CD14-positive monocyte (primary cell): ENCODE measurements around the gene GRIN1. TPM values are rescaled to one million over a fixed set of nuclear protein-coding genes. Genes with fewer than 3 reads are reported as not detected.
A peak's percentile ranks its signal among the peaks of the same experiment; 100 is the strongest.

Experiments
- DNase-seq, 3 donors: peaks; one replicate each; pipeline ENCODE4 v3.0.0-alpha.2; 2011 to 2022
- H2AFZ ChIP-seq: 2 replicates; pipeline ENCODE4 v1.6.0; 2012; ENCODE audit warnings: mild to moderate bottlenecking, low read depth, low read length, inconsistent platforms; ENCODE audit not compliant: insufficient read depth, poor library complexity, severe bottlenecking
- H3K27ac ChIP-seq, 2 donors: 1 replicate in 1 of 2; 2 replicates in 1 of 2; pipeline ENCODE4 v1.5.1; 2012 to 2013; ENCODE audit warnings: low read length in 2 of 2, control low read depth in 1 of 2, inconsistent platforms in 1 of 2, low read depth in 1 of 2, mild to moderate bottlenecking in 1 of 2
- H3K27me3 ChIP-seq, 2 donors: one replicate each; pipeline versions ENCODE4 v1.6.0 to v1.6.1; 2011 to 2013; ENCODE audit warnings: low read length in 2 of 2; ENCODE audit not compliant: control insufficient read depth in 2 of 2, insufficient read depth in 2 of 2
- H3K36me3 ChIP-seq, 2 donors: replicated peaks in 1 of 2; 1 replicate in 1 of 2; 2 replicates in 1 of 2; pipeline versions ENCODE4 v1.5.1 to v1.6.1; 2012 to 2013; ENCODE audit warnings: low read length in 2 of 2, control low read depth in 1 of 2, inconsistent platforms in 1 of 2, mild to moderate bottlenecking in 1 of 2; ENCODE audit not compliant: insufficient read depth in 2 of 2, control insufficient read depth in 1 of 2
- H3K4me1 ChIP-seq, 2 donors: 1 replicate in 1 of 2; 2 replicates in 1 of 2; pipeline versions ENCODE4 v1.5.1 to v1.6.1; 2012 to 2013; ENCODE audit warnings: low read length in 2 of 2, control low read depth in 1 of 2, inconsistent platforms in 1 of 2, mild to moderate bottlenecking in 1 of 2, moderate library complexity in 1 of 2; ENCODE audit not compliant: insufficient read depth in 2 of 2, control insufficient read depth in 1 of 2
- H3K4me2 ChIP-seq: replicated peaks from 2 replicates; pipeline ENCODE3; 2012; ENCODE audit warnings: low read length, moderate library complexity, mild to moderate bottlenecking; ENCODE audit not compliant: poor library complexity, severe bottlenecking; ENCODE audit errors: extremely low read depth
- H3K4me3 ChIP-seq, 3 experiments: fragments of 200-600 bp in 1 of 3; sonication (generic) in 1 of 3; replicated peaks in 1 of 3; 1 replicate in 2 of 3; 2 replicates in 1 of 3; pipeline ENCODE4 v1.5.1; 2011 to 2013; ENCODE audit warnings: low read length in 3 of 3, mild to moderate bottlenecking in 3 of 3, control low read depth in 2 of 3, low read depth in 2 of 3, inconsistent platforms in 1 of 3, moderate library complexity in 1 of 3
- H3K79me2 ChIP-seq: 2 replicates; pipeline ENCODE4 v1.6.0; 2012; ENCODE audit warnings: mild to moderate bottlenecking, control low read depth, inconsistent platforms, low read length, moderate library complexity; ENCODE audit not compliant: insufficient read depth
- H3K9ac ChIP-seq: 2 replicates; pipeline ENCODE4 v1.6.0; 2017; ENCODE audit warnings: low read length, mild to moderate bottlenecking; ENCODE audit not compliant: insufficient read depth, poor library complexity, severe bottlenecking
- H3K9me3 ChIP-seq, 2 donors: replicated peaks in 1 of 2; 1 replicate in 1 of 2; 2 replicates in 1 of 2; pipeline versions ENCODE4 v1.5.1 to v1.6.1; 2012 to 2013; ENCODE audit warnings: low read length in 2 of 2, control low read depth in 1 of 2; ENCODE audit not compliant: control insufficient read depth in 1 of 2, insufficient read depth in 1 of 2
- H4K20me1 ChIP-seq: 2 replicates; pipeline ENCODE4 v1.6.0; 2012; ENCODE audit warnings: mild to moderate bottlenecking, low read length, control low read depth, moderate library complexity; ENCODE audit not compliant: insufficient read depth
- H3K27ac Mint-ChIP-seq, 7 donors: one replicate each; pipeline ENCODE4 v1.8.0; 2020; ENCODE audit warnings: mild to moderate bottlenecking in 7 of 7, mixed read lengths in 7 of 7, moderate library complexity in 6 of 7, inconsistent platforms in 2 of 7
- H3K27me3 Mint-ChIP-seq, 3 donors: one replicate each; pipeline ENCODE4 v1.8.0; 2021 to 2022; ENCODE audit warnings: low read depth in 3 of 3, mild to moderate bottlenecking in 3 of 3, mixed read lengths in 3 of 3, moderate library complexity in 3 of 3, inconsistent platforms in 1 of 3
- H3K36me3 Mint-ChIP-seq, 2 donors: one replicate each; pipeline ENCODE4 v1.8.0; 2020; ENCODE audit warnings: mixed read lengths in 2 of 2, inconsistent platforms in 1 of 2, mild to moderate bottlenecking in 1 of 2
- H3K4me1 Mint-ChIP-seq: one replicate; pipeline ENCODE4 v1.8.0; 2020; ENCODE audit warnings: mild to moderate bottlenecking, mixed read lengths
- H3K4me3 Mint-ChIP-seq, 2 donors: one replicate each; pipeline ENCODE4 v1.8.0; 2020; ENCODE audit warnings: mild to moderate bottlenecking in 2 of 2, mixed read lengths in 2 of 2, moderate library complexity in 1 of 2
- H3K9me3 Mint-ChIP-seq, 7 donors: one replicate each; pipeline ENCODE4 v1.8.0; 2020 to 2022; ENCODE audit warnings: mixed read lengths in 7 of 7, mild to moderate bottlenecking in 6 of 7, moderate library complexity in 6 of 7, inconsistent platforms in 2 of 7
- WGBS: methylation state at CpG from one replicate; pipeline ENCODE4 v1.1.5; 2013; ENCODE audit warnings: missing lambda C conversion rate; ENCODE audit not compliant: insufficient coverage; 5-methylcytosine and 5-hydroxymethylcytosine counted together
- intact Hi-C, 2 donors: fragments of 100-400 bp; cut with micrococcal nuclease; formaldehyde crosslinking; loops; one replicate each; pipeline versions ENCODE4 v1.15.0 to v1.15.1; 2023
- polyA plus RNA-seq, 3 donors: library from polyadenylated mRNA; depleted of rRNA in 1 of 3; unstranded in 2 of 3; stranded (reverse) in 1 of 3; fragments of 300-500 nt in 2 of 3; fragments of >200 nt in 1 of 3; fragmentation: Illumina TruSeq in 2 of 3; gene quantifications; 1 replicate in 2 of 3; 2 replicates in 1 of 3; pipeline ENCODE4 v1.2.3, GENCODE V29; 2012 to 2021
- TF ChIP-seq, protein P1 (sequence below): fragments of 200-600 bp; IDR thresholded peaks from one replicate; pipeline ENCODE4 v1.8.0; 2022; ENCODE audit warnings: antibody characterized with exemption, mild to moderate bottlenecking

The GRIN1 gene
- polyA plus RNA-seq, 3 donors, result not detected

DNA sequence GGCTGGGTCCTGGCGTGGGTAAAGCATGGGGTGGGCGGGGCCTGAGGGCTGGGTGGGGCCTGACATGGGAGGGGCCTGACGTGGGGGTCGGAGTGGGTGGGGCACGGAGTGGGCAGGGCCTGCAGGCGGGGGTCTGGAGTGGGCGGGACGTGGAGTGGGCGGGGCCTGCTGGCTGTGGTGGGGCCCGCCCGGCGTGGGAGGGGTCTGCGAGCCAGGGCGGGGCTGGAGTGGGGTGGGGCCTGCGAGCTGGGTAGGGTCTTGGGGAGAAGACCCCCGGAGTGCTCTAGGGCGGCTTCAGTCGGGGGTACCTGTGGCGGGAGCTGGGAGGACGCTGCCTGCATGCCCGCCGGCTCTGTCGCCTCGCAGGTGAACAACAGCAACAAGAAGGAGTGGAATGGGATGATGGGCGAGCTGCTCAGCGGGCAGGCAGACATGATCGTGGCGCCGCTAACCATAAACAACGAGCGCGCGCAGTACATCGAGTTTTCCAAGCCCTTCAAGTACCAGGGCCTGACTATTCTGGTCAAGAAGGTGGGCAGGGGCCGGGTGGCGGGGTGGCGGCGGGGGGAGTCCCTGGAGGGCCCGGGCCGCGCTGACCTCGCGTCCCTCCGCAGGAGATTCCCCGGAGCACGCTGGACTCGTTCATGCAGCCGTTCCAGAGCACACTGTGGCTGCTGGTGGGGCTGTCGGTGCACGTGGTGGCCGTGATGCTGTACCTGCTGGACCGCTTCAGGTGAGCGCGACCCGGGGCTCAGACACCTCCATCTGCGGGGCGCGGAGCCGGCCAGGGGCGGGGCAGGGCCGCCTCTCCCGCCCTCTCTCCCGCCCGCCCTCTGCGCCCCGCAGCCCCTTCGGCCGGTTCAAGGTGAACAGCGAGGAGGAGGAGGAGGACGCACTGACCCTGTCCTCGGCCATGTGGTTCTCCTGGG is 22.9 kb downstream of the GRIN1 start:
- Histone ChIP-seq H3K27ac (no peak overlapping the region), H2AFZ (no peak overlapping the region), H3K4me2 (no peak overlapping the region), H3K27me3 (peaks cover 8 to 96% of the 10 kb centered on the region in 2 donors), H3K36me3 (no peaks in the 10 kb centered on the region), H3K4me3 (no peak overlapping the region), H3K4me1 (peaks cover 3 to 13% of the 10 kb centered on the region in 2 donors), H3K9ac (no peak overlapping the region), H4K20me1 (no peaks in the 10 kb centered on the region), H3K9me3 (peaks cover 4 to 17% of the 10 kb centered on the region in 2 donors), H3K79me2 (no peaks in the 10 kb centered on the region)
- no peak overlapping the region for H3K27ac Mint-ChIP-seq
- 5% methylated on average over 44 of the region's 71 CpGs for WGBS
- H3K4me3 Mint-ChIP-seq, result peak overlapping the region in 1 of 2 donors; percentile 51
- intact Hi-C loops, result no loop called here
- peaks cover 0 to 23% (median 7%) of the 10 kb centered on the region in 7 donors for H3K9me3 Mint-ChIP-seq
- no peaks in the 10 kb centered on the region for H3K36me3 Mint-ChIP-seq
- DNase-seq, result no peak
- H3K27me3 Mint-ChIP-seq, result peaks cover 74 to 98% (median 89%) of the 10 kb centered on the region in 3 donors
- TF ChIP-seq, protein P1, sequence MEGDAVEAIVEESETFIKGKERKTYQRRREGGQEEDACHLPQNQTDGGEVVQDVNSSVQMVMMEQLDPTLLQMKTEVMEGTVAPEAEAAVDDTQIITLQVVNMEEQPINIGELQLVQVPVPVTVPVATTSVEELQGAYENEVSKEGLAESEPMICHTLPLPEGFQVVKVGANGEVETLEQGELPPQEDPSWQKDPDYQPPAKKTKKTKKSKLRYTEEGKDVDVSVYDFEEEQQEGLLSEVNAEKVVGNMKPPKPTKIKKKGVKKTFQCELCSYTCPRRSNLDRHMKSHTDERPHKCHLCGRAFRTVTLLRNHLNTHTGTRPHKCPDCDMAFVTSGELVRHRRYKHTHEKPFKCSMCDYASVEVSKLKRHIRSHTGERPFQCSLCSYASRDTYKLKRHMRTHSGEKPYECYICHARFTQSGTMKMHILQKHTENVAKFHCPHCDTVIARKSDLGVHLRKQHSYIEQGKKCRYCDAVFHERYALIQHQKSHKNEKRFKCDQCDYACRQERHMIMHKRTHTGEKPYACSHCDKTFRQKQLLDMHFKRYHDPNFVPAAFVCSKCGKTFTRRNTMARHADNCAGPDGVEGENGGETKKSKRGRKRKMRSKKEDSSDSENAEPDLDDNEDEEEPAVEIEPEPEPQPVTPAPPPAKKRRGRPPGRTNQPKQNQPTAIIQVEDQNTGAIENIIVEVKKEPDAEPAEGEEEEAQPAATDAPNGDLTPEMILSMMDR, result no peak
- peaks cover 6% of the 10 kb centered on the region for H3K4me1 Mint-ChIP-seq

DNA sequence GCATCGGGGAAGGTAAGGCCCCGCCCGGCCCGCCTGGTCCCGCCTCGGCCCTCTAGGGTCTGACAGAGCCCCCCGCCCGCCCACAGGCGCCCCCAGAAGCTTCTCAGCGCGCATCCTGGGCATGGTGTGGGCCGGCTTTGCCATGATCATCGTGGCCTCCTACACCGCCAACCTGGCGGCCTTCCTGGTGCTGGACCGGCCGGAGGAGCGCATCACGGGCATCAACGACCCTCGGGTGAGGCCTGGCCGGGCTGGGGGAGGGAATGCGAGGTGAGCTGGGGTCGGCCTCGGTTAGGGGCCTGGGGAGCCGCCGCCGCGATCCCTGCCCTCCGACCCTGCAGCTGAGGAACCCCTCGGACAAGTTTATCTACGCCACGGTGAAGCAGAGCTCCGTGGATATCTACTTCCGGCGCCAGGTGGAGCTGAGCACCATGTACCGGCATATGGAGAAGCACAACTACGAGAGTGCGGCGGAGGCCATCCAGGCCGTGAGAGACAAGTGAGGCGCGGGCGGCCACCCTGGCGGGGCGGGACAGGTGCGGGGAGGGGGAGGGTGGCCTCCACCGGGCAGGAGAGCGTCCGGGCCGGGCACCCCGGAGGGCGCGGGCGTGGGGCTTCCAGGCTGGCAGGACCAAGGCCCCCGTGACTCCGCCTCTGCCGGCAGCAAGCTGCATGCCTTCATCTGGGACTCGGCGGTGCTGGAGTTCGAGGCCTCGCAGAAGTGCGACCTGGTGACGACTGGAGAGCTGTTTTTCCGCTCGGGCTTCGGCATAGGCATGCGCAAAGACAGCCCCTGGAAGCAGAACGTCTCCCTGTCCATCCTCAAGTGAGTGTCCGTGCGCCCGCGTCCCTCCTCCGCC is 23.8 kb downstream of the GRIN1 start:
- H3K4me1 Mint-ChIP-seq, result peaks cover 6% of the 10 kb centered on the region
- no peak overlapping the region for H3K27ac Mint-ChIP-seq
- H3K27me3 Mint-ChIP-seq, result peaks cover 70 to 97% (median 87%) of the 10 kb centered on the region in 3 donors
- H2AFZ ChIP-seq, result peak overlapping the region; percentile 46
- H3K4me1 ChIP-seq, result peaks cover 3 to 10% of the 10 kb centered on the region in 2 donors
- no peaks in the 10 kb centered on the region for H3K36me3 Mint-ChIP-seq
- H3K4me3 ChIP-seq, result peak overlapping the region in 2 of 3 experiments; percentile 7 to 44
- H3K4me2 ChIP-seq, result peak overlapping the region; percentile 58
- H3K36me3 ChIP-seq, result no peaks in the 10 kb centered on the region
- H3K9me3 ChIP-seq, result peaks cover 0 to 12% of the 10 kb centered on the region in 2 donors
- H3K27me3 ChIP-seq, result peaks cover 8 to 92% of the 10 kb centered on the region in 2 donors
- no peak overlapping the region for H3K9ac ChIP-seq
- H4K20me1 ChIP-seq, result no peaks in the 10 kb centered on the region
- DNase-seq, result no peak
- H3K27ac ChIP-seq, result no peak overlapping the region
- H3K4me3 Mint-ChIP-seq, result peak overlapping the region; percentile 48 to 84
- H3K79me2 ChIP-seq, result no peaks in the 10 kb centered on the region
- 10% methylated on average over 70 of the region's 74 CpGs for WGBS
- H3K9me3 Mint-ChIP-seq, result peaks cover 0 to 20% (median 5%) of the 10 kb centered on the region in 7 donors
- intact Hi-C loops, result no loop called here
- TF ChIP-seq, protein P1, result no peak
